Measurements from ENCODE around the gene CMTR2.

- TF ChIP-seq POLR2A (IDR thresholded peaks at IDR 0.05; ENCODE audit: low read length) (no peak), GATA1 (IDR thresholded peaks at IDR 0.05; ENCODE audit: low read depth, low read length) (no peak)
These were observed 26.1 kb upstream of the CMTR2 start for GRCh38 chr16:71315269-71315668.

Data from erythroblast (primary cell).